DND-41 (cell line): ENCODE data around the gene POLR1H.

Experiments
- CTCF ChIP-seq: IDR thresholded peaks from 2 replicates; pipeline ENCODE4 v1.5.1; 2012; ENCODE audit warnings: borderline replicate concordance, low read length, moderate library complexity, mild to moderate bottlenecking; ENCODE audit not compliant: poor library complexity, severe bottlenecking; ENCODE audit errors: extremely low read depth
- EZH2 ChIP-seq: IDR thresholded peaks from 3 replicates; pipeline ENCODE4 v1.6.1; 2012; ENCODE audit warnings: borderline replicate concordance, low read depth, mild to moderate bottlenecking, moderate library complexity, low read length, inconsistent platforms; ENCODE audit not compliant: severe bottlenecking

GRCh38 chr6:30102414-30102969, 41.4 kb downstream of the POLR1H start:
- TF ChIP-seq CTCF (no peak), EZH2 (no peak)
